ENCODE results near the gene OR2H1.

The OR2H1 gene

DNA sequence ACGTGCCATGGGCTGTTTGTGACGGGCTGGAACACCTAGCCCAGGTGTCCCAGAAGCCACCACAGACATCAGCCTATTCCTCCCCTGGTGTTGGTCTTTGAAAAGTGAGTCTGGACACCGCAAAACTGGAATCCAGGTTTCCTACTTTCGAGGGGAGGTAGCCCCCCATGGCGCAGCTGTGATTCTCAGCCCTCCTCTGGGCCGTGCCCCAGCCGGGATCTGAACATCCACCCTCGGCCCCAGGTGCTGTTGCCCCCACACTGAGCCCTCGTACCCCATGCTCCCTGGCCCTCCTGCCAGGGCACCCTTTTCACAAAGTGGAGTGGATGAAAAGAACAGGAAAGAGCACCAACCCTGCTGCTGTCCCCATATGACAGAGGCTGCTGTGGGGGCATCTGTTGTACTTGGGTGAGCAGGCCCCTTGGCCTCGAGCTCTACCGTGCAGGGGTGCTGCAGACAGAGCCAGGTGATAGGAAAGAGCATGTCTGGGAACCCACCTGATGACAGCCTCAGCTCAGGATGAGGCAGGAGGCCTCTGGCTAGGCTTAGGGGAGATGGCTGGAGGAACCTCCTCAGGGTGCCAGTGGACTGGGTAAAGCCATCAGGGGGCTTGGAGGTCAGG is 49.6 kb downstream of the OR2H1 start:
- TF ChIP-seq, protein P1, sequence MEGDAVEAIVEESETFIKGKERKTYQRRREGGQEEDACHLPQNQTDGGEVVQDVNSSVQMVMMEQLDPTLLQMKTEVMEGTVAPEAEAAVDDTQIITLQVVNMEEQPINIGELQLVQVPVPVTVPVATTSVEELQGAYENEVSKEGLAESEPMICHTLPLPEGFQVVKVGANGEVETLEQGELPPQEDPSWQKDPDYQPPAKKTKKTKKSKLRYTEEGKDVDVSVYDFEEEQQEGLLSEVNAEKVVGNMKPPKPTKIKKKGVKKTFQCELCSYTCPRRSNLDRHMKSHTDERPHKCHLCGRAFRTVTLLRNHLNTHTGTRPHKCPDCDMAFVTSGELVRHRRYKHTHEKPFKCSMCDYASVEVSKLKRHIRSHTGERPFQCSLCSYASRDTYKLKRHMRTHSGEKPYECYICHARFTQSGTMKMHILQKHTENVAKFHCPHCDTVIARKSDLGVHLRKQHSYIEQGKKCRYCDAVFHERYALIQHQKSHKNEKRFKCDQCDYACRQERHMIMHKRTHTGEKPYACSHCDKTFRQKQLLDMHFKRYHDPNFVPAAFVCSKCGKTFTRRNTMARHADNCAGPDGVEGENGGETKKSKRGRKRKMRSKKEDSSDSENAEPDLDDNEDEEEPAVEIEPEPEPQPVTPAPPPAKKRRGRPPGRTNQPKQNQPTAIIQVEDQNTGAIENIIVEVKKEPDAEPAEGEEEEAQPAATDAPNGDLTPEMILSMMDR (conservative IDR thresholded peaks at IDR 0.05): no peak
- no peak for TF ChIP-seq ZFX (IDR thresholded peaks at IDR 0.05)

DNA sequence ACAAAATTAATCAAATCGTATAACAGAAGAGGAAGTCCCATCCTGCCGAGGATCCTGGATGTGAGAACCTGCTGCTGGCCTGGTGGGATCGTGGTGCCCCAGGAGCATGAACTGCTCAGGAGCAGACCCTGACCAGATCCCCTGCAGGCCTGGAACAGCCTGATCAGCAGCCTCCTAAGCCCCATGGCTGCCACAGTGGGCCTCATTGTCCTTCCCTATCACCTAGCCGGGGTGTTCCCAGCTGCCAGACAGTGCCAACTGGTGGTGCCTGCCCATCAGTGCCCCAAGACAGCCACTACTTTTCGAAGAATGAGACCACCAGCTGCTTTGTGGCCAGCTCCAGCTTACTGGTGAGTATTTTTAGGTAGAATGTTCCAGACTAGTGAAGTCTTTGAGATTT is 50.4 kb downstream of the OR2H1 start:
- no peak overlapping the region for H3K27ac ChIP-seq
- no peak for TF ChIP-seq ZFX (IDR thresholded peaks at IDR 0.05)
- TF ChIP-seq, protein P1 (conservative IDR thresholded peaks at IDR 0.05): no peak

More for the DNA sequence above, 49.6 kb downstream of the OR2H1 start:
- H3K27ac ChIP-seq: no peak overlapping the region

DNA sequence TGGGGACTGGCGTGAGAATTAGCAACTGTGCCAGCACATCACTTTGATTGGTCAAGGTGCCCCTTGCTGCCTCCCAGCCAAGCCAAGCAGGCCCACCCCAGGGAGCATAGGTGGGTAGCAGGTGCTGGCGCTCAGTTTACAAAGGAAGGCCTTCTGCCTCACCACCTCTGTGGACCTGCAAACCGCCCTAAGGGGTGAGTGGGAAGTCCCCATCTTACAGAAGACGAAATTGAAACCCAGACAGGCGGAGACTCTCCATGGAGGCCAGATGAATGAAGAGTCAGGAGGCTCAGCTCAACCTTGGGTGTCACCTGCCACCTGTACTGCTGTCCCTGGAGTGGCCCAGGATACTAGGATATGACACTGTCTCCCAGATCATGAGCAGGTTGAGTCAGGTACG is 52.3 kb downstream of the OR2H1 start:
- H3K27ac ChIP-seq: no peak overlapping the region
- TF ChIP-seq, protein P1 (conservative IDR thresholded peaks at IDR 0.05): no peak
- TF ChIP-seq ZFX (IDR thresholded peaks at IDR 0.05): no peak

DNA sequence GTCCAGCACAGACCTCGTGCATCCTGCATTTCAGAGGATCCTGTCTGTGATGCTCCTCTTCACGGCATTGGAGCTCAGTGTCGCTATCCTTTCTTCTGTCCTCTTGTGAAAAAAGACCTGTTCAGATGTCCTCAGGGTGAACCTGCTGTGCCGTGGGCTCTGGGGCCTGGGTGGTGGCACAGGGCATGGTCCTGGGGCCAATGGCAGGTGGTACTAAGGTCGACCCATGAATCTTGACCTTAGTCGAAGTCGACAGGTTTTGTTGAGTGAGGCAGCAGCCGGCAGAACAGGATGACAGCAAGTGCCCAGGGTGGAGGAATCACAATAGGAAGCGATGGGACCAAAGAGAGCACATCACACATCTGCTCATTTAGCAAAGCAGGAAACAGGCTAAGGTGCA is 52.8 kb downstream of the OR2H1 start:
- TF ChIP-seq ZFX (IDR thresholded peaks at IDR 0.05): no peak
- TF ChIP-seq, protein P1 (conservative IDR thresholded peaks at IDR 0.05): no peak
- H3K27ac ChIP-seq: no peak overlapping the region

DNA sequence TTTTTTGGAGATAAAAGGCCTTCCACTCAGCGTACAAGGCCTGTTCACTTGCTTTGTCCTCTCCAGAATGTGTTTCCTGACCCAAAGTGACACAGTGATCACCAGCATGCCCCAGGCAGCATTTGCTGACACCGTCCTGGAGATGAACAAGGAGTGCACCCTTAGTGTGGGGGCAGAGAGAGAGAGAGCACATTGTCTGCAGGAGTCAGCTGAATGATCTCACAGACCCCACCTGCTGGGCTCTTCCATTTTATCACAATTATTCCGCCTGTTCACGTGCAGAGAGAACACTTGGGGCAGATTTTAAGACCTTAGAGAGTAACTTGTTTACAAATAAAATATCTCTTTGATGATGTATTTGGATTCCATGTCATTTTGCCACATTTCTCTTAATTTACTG is 53.2 kb downstream of the OR2H1 start:
- TF ChIP-seq, protein P1 (conservative IDR thresholded peaks at IDR 0.05): no peak
- TF ChIP-seq ZFX (IDR thresholded peaks at IDR 0.05): no peak
- H3K27ac ChIP-seq: no peak overlapping the region

DNA sequence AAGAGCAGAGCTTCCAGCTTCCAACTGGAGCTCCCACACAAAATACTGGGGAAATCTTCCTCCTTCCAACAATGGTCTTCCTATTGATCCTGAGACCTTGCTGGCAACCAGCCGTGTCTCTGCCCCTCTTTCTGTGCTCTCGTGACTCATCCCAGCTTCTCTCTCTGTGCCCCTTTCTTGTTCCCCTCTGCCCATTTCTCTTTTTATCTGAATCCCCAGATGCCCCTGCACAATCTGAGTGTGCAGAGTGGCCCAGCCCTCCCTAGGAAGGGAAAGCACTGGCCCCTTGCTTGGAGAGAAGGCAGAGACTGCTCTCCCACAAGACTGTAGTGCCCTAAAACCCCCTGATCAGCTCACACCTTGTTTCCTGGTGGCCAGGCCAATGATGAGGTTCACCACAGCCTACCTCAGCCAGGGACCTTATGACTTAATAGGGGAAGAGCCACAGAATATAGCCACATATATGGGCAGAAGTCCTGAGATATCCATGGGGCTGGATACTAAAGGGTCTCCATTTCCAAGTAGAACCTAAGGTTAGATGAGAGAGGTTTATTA is 53.9 kb downstream of the OR2H1 start:
- TF ChIP-seq ZFX (IDR thresholded peaks at IDR 0.05): no peak
- TF ChIP-seq, protein P1 (conservative IDR thresholded peaks at IDR 0.05): no peak
- no peak overlapping the region for H3K27ac ChIP-seq

Data from C4-2B (cell line).